Inflammatory macrophage treated with lipopolysaccharide for 1 hour (primary cell): ENCODE data around the gene DIPK1C.

Experiments
- DNase-seq, 2 donors: peaks; one replicate each; pipeline ENCODE4 v3.0.0-alpha.2; 2020 to 2022

The DIPK1C gene

GRCh38 chr18:74416124-74416523 is 41.0 kb downstream of the DIPK1C start:
- DNase-seq, result no peak

GRCh38 chr18:74414953-74415515 is 42.1 kb downstream of the DIPK1C start:
- no peak for DNase-seq

- no peak for DNase-seq
Observed at GRCh38 chr18:74413836-74414235, 43.3 kb downstream of the DIPK1C start.

GRCh38 chr18:74412116-74412880 is 44.8 kb downstream of the DIPK1C start:
- no peak for DNase-seq

DNA sequence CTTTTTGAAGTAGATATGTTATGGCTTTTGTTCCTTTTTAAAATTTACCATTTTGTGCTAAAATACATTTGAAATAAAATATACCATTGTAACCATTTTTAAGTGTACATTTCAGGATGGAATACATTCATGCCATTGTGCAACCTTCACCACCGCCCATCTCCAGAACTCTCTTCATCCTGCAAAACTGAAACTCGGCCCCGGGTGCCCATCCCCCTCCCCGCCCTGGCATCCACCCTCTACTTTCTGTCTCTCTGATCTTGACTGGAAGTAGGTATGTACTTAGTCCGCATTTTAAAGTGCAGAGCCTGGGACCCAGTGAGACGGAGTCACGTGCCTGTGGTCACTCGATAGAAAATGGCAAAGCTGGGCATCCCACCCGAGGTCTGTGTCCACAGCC is 45.6 kb downstream of the DIPK1C start:
- DNase-seq, result no peak

DNA sequence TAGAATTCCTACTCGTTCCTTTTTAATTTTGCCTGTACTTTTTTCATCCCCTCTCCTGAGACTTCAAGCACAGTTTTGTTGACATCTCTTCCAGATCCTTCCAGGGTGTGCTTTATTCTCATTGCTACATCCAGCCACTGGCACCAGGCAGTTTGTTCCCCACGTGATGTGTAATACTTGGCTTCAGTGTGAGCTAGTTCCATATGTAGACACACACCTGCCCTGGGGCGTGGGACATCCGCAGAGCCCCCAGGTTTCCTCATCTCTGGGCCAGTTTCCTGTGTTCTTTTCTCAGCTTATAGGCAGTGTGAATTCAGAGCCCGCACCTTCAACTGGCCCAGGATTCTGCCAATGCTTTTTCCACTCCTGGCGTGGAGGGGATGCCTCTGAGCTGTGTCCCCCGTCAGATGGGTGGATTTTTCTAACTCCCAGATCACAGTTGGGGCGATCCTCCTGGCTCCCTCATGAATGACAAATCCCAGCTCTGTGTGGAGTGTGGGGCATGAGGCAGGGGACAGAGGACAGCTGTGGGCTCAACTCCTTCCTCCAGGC is 46.6 kb downstream of the DIPK1C start:
- DNase-seq, result no peak

GRCh38 chr18:74407888-74408287 is 49.2 kb downstream of the DIPK1C start:
- no peak for DNase-seq

- DNase-seq, result no peak
Observed at GRCh38 chr18:74402806-74403433, 54.2 kb downstream of the DIPK1C start.

DNA sequence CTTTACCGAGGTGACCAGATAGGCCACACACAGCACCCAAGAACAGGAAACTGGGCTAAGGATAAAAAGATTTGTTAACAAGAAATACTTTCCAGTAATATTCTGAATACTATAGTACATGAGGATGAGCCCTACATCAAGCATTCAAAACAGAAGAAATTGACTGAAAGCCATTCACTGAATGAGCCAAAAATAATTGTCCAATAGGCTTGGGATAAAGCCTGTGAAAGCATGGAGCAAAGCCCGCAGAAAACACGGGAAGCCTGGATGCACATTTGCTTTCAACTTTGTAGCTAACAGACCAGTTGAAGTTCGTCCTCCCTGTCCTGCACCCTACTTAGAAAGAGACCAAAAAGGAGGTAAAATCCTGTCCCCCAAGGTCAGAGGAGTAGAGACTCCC is 56.3 kb downstream of the DIPK1C start:
- DNase-seq, result no peak

DNA sequence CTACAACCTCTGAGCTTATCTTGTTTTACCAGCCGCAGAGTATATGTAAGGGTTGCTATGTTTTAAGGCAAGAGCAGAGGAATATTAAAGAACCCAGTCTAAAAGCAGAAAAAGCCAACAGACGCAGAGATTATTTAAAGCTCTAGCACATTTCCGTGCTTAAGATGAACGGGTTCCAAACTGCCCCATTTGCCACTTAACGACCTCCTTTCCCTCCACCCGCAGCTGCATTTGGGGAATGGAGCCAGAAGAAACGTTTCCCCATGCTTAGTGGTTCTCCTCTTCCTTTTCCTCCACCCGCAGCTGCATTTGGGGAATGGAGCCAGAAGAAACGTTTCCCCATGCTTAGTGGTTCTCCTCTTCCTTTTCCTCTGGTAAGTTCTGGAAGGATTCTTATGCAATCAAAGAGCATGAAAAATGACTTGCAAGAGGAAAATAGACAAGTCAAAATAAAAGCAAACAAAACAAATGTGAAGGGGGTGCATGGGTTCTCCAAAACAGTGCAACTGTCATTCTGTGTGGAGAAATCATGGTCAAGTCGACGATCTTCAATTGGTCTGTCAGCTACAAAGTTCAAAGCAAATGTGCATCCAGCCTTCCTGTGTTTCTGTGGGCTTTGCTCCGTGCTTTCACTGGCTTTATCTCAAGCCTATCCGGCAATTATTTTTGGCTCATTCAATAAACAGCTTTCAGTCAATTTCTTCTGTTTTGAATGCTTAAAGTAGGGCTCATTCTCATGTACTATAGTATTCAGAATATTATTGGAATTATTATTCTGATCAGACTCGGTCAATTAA is 57.8 kb downstream of the DIPK1C start:
- DNase-seq, result peak in 1 of 2 donors; percentile 7

GRCh38 chr18:74397572-74397971 is 59.5 kb downstream of the DIPK1C start:
- no peak for DNase-seq

DNA sequence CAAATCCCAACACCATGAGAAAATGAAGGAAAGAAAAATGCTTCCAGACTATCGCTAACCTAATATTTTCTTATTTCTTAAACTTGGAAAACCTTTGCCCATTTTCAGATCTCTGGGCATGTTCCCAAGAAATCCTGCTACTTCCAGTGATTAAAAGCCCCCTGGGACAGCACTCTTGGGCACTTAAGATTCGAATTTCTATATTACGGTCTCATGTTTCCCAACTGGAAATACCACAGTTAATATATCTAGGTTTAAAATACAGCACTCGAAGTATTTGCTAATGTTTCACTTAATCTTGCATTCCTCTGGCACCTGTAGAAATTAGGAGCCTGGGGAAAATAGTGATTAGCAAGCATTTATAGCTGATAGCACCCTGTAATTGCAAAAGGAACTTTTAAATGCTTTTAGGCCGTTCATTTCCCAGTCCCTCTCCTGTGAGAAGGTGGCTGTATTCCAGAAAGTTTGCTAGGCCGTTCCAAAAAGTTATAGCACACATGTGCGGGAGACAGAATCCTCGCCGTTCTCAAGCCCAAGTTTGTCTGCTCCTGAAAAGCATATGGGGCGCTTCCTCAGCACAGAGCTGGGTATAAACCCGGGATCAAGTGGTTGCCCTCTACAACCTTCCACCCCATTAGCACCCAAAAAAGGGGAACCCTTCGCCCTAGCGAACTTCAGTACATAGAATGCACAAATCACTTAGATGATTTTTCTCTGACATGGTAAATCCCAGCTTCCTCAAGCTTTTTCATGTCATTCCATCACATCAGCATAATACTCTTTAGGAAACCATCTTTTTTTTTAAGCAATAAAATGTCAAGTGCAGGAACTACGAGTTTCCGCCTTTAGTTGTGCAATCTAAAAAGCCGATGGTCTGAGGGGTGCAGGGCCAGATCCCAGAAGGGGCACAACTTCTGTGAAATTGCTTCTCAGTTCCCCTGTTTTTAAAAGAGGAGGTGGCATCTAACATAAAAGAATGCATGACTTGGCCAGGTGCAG is 60.6 kb downstream of the DIPK1C start:
- DNase-seq, result peak; percentile 6 to 9

- no peak for DNase-seq
Observed at GRCh38 chr18:74395648-74396154, 61.4 kb downstream of the DIPK1C start.

DNA sequence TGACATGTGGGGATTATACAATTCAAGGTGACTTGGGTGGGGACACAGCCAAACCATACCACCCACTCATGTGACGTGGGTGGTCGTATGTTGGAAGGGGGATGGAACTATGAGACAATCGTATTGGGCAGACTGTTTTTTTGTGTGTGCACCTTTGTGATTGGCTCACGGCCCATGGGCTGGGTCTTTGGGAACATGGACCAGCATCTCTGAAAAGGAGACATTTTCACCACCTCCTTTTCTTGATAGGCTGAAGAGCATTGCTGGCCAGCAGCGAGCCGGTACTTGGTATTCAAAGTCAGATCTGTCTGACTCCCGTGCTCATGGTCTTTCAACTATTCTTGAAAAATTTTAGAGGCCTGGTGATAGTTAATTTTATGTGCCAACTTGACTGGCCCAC is 62.1 kb downstream of the DIPK1C start:
- no peak for DNase-seq

GRCh38 chr18:74392323-74392722 is 64.8 kb downstream of the DIPK1C start:
- DNase-seq, result no peak

- peak in 1 of 2 donors; percentile 38 for DNase-seq
Observed at GRCh38 chr18:74390900-74391299, 66.2 kb downstream of the DIPK1C start.

GRCh38 chr18:74389991-74390390 is 67.1 kb downstream of the DIPK1C start:
- no peak for DNase-seq

GRCh38 chr18:74389171-74389927 is 67.8 kb downstream of the DIPK1C start:
- no peak for DNase-seq

DNA sequence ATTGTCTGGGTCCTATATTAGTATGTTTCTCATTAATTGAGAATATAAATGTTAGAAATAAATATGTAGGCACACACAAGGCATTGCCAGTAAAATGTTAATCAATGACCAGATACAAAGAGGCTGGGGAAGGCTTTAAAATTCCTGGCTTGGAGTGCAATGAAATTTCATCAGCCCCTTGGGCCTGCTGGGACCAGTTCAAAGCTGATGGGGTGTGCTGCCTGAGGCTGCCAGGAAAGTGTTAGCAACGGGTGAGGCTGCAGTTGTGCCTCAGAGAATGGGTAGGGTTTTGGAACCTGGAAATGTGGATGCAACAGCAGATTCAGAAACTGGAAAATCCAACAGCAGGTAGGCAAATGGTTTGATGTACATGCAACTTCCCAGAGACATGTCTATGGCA is 68.9 kb downstream of the DIPK1C start:
- DNase-seq, result no peak

DNA sequence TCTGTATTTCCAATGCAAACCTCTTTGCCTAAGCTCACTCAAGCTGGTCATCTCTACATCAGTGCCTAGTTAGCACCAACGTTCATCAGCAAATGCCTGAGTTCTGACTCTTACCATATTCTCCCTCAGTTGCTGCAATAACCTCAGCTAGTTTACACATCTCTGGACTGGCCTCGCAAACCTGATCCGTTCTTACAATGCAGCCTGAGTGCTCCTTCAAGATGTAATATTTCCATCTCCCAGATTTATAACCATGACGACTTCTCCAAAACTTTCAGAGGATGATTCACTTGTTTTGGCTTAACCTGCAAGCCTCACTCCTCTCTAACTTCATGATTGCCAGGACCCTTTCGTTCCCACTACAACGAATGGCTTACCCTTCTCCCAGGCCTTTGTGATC is 69.7 kb downstream of the DIPK1C start:
- no peak for DNase-seq
